SU-DHL-6 (cell line): ENCODE data around the gene IRX3.

ENCODE experiments used
- H2AFZ ChIP-seq: fragments of 200-600 bp; sonication (generic); 2 replicates; pipeline ENCODE4 v1.6.1; 2014; ENCODE audit warnings: low read depth, mild to moderate bottlenecking, moderate library complexity, mixed read lengths, antibody characterized with exemption, low read length; ENCODE audit not compliant: severe bottlenecking
- H3F3A ChIP-seq: fragments of 200-600 bp; shearing (Covaris generic); 2 replicates; pipeline ENCODE4 v1.6.0; 2016; ENCODE audit warnings: antibody characterized with exemption, mild to moderate bottlenecking; ENCODE audit not compliant: insufficient read depth
- H3K27ac ChIP-seq: fragments of 200-600 bp; sonication (generic); 2 replicates; pipeline ENCODE4 v1.5.1; 2016; ENCODE audit warnings: low read depth, mild to moderate bottlenecking, low read length, moderate library complexity, mixed read lengths
- H3K27me3 ChIP-seq: fragments of 200-600 bp; sonication (generic), shearing (Covaris generic); 2 replicates; pipeline ENCODE4 v1.6.0; 2014; ENCODE audit warnings: mild to moderate bottlenecking, low read length
- H3K36me3 ChIP-seq: fragments of 200-600 bp; sonication (generic); 2 replicates; pipeline ENCODE4 v1.6.1; 2014; ENCODE audit warnings: mild to moderate bottlenecking, low read length, mixed read lengths
- H3K4me2 ChIP-seq: fragments of 300-600, 200-600 bp; shearing (Covaris generic), sonication (generic); 2 replicates; pipeline ENCODE4 v1.6.0; 2014; ENCODE audit warnings: low read length, low read depth, mild to moderate bottlenecking; ENCODE audit not compliant: poor library complexity, severe bottlenecking
- H3K4me3 ChIP-seq: fragments of 200-600 bp; sonication (generic); 2 replicates; pipeline ENCODE4 v1.5.1; 2014; ENCODE audit warnings: antibody characterized with exemption, low read length, mild to moderate bottlenecking, mixed read lengths; ENCODE audit not compliant: insufficient read depth, poor library complexity, severe bottlenecking
- H3K79me2 ChIP-seq: fragments of 200-600 bp; sonication (generic); 2 replicates; pipeline ENCODE4 v1.6.1; 2014; ENCODE audit warnings: mild to moderate bottlenecking, low read length, moderate library complexity; ENCODE audit not compliant: insufficient read depth
- H3K9ac ChIP-seq: fragments of 200-600 bp; sonication (generic); 2 replicates; pipeline ENCODE4 v1.7.0; 2014; ENCODE audit warnings: mild to moderate bottlenecking, low read length
- H3K9me2 ChIP-seq: fragments of 200-600 bp; sonication (generic); replicated peaks from 2 replicates; pipeline ENCODE4 v1.6.1; 2014; ENCODE audit warnings: low read length; ENCODE audit not compliant: insufficient read depth
- H3K9me3 ChIP-seq: fragments of 200-600 bp; sonication (generic); 2 replicates; pipeline ENCODE4 v1.6.1; 2014; ENCODE audit warnings: low read length, mixed read lengths; ENCODE audit not compliant: insufficient read depth
- H4K20me1 ChIP-seq: fragments of 200-600 bp; sonication (generic); 2 replicates; pipeline ENCODE4 v1.6.1; 2014; ENCODE audit warnings: low read depth, mild to moderate bottlenecking, antibody characterized with exemption, low read length, moderate library complexity, mixed read lengths
- CTCF ChIP-seq: fragments of 200-600 bp; sonication (generic); IDR thresholded peaks from one replicate; pipeline ENCODE4 v1.5.1; 2017; ENCODE audit warnings: antibody characterized with exemption, mild to moderate bottlenecking, low read length, moderate library complexity; ENCODE audit not compliant: insufficient read depth, poor library complexity, severe bottlenecking
- EZH2phosphoT487 ChIP-seq: fragments of 200-600 bp; sonication (generic), shearing (Covaris generic); conservative IDR thresholded peaks from 2 replicates; pipeline ENCODE4 v1.6.1; 2018; ENCODE audit warnings: mild to moderate bottlenecking, antibody characterized with exemption, low read length, moderate library complexity, mixed read lengths

IRX3 gene

GRCh38 chr16:54280751-54281150 is 5.8 kb downstream of the IRX3 start:
- no peak overlapping the region for H3K9ac ChIP-seq
- no peaks in the 10 kb centered on the region for H3K9me2 ChIP-seq
- H3K79me2 ChIP-seq: no peaks in the 10 kb centered on the region
- H3K27ac ChIP-seq: no peak overlapping the region
- H2AFZ ChIP-seq: no peak overlapping the region
- no peaks in the 10 kb centered on the region for H3K27me3 ChIP-seq
- TF ChIP-seq EZH2phosphoT487: no peak
- no peak for TF ChIP-seq CTCF
- no peaks in the 10 kb centered on the region for H3F3A ChIP-seq
- no peaks in the 10 kb centered on the region for H3K36me3 ChIP-seq
- H3K4me2 ChIP-seq: no peak overlapping the region
- no peaks in the 10 kb centered on the region for H3K9me3 ChIP-seq
- H4K20me1 ChIP-seq: no peaks in the 10 kb centered on the region
- no peak overlapping the region for H3K4me3 ChIP-seq

GRCh38 chr16:54277845-54278703 is 8.5 kb downstream of the IRX3 start:
- Histone ChIP-seq H3K9ac (no peak overlapping the region), H2AFZ (no peak overlapping the region), H3K27ac (no peak overlapping the region), H3K9me3 (no peaks in the 10 kb centered on the region), H3K27me3 (no peaks in the 10 kb centered on the region), H3K9me2 (no peaks in the 10 kb centered on the region), H3K36me3 (no peaks in the 10 kb centered on the region), H4K20me1 (no peaks in the 10 kb centered on the region), H3F3A (no peaks in the 10 kb centered on the region), H3K79me2 (no peaks in the 10 kb centered on the region), H3K4me2 (no peak overlapping the region), H3K4me3 (no peak overlapping the region)
- TF ChIP-seq CTCF (no peak), EZH2phosphoT487 (no peak)

- no peak for TF ChIP-seq EZH2phosphoT487
- TF ChIP-seq CTCF: no peak
- H3K27ac ChIP-seq: no peak overlapping the region
Measured at GRCh38 chr16:54275956-54276355, 10.6 kb downstream of the IRX3 start.

More at GRCh38 chr16:54275956-54276355, 10.6 kb downstream of the IRX3 start:
- Histone ChIP-seq H3K4me2 (no peak overlapping the region), H3F3A (no peaks in the 10 kb centered on the region), H3K4me3 (no peak overlapping the region), H3K9me2 (no peaks in the 10 kb centered on the region), H3K79me2 (no peaks in the 10 kb centered on the region), H3K27me3 (no peaks in the 10 kb centered on the region), H3K9ac (no peak overlapping the region), H2AFZ (no peak overlapping the region), H4K20me1 (no peaks in the 10 kb centered on the region), H3K9me3 (no peaks in the 10 kb centered on the region), H3K36me3 (no peaks in the 10 kb centered on the region)
